OCI-LY7 (cell line): ENCODE measurements around the gene LPAR3. TPM values are rescaled to one million over a fixed set of nuclear protein-coding genes. Genes with fewer than 3 reads are reported as not detected.

Experiments
- BruUV-seq: library from RNA; stranded (reverse); fragments of 400-500 nt; replicated peaks from 2 replicates; lab custom pipeline; 2021; lab: Mats Ljungman, UMichigan
- CTCF ChIA-PET: fragments of 300-600 bp; sonication (Branson Sonifier 250); formaldehyde crosslinking; loops from one replicate; lab custom pipeline; 2022; ENCODE audit warnings: antibody characterized with exemption; ENCODE audit not compliant: unreplicated experiment; lab: Charles Lee
- POLR2A ChIA-PET: fragments of 300-600 bp; sonication (Branson Sonifier 250); formaldehyde crosslinking; loops from one replicate; lab custom pipeline; 2022; ENCODE audit warnings: antibody characterized with exemption; lab: Charles Lee
- DNase-seq: peaks from one replicate; pipeline ENCODE4 v3.0.0-alpha.2; 2015; ENCODE audit warnings: low spot score
- H2AFZ ChIP-seq: fragments of 200-600 bp; sonication (generic), shearing (Covaris generic); 2 replicates; pipeline ENCODE4 v1.6.1; 2014; ENCODE audit warnings: mild to moderate bottlenecking, antibody characterized with exemption, low read length, moderate library complexity
- H3K27ac ChIP-seq: fragments of 200-600 bp; sonication (generic); 2 replicates; pipeline ENCODE4 v1.5.1; 2014; ENCODE audit warnings: mixed run types, low read depth, mild to moderate bottlenecking, moderate library complexity, low read length, inconsistent platforms; ENCODE audit not compliant: poor library complexity, severe bottlenecking
- H3K36me3 ChIP-seq: fragments of 200-600 bp; sonication (generic); 2 replicates; pipeline ENCODE4 v1.6.1; 2014; ENCODE audit warnings: mild to moderate bottlenecking, antibody characterized with exemption, low read length, moderate library complexity, mixed read lengths; ENCODE audit not compliant: insufficient read depth
- H3K4me1 ChIP-seq: fragments of 200-600 bp; sonication (generic); 2 replicates; pipeline ENCODE4 v1.5.1; 2014; ENCODE audit warnings: mild to moderate bottlenecking, low read length; ENCODE audit not compliant: insufficient read depth, poor library complexity, severe bottlenecking
- H3K4me2 ChIP-seq: fragments of 200-600 bp; sonication (generic); 2 replicates; pipeline ENCODE4 v1.6.1; 2014; ENCODE audit warnings: mild to moderate bottlenecking, low read length
- H3K4me3 ChIP-seq: fragments of 200-600 bp; sonication (generic); 2 replicates; pipeline ENCODE4 v1.5.1; 2014; ENCODE audit warnings: mild to moderate bottlenecking, low read depth, low read length; ENCODE audit not compliant: poor library complexity, severe bottlenecking
- H3K79me2 ChIP-seq: fragments of 200-600 bp; sonication (generic); 2 replicates; pipeline ENCODE4 v1.6.1; 2016; ENCODE audit warnings: low read depth, mild to moderate bottlenecking, low read length, moderate library complexity, mixed read lengths; ENCODE audit not compliant: insufficient read depth
- H3K9me2 ChIP-seq: fragments of 200-600 bp; sonication (generic); 2 replicates; pipeline ENCODE4 v1.6.1; 2016; ENCODE audit warnings: mild to moderate bottlenecking, low read length, mixed read lengths; ENCODE audit not compliant: insufficient read depth
- H3K9me3 ChIP-seq: fragments of 200-600 bp; sonication (generic); 2 replicates; pipeline ENCODE4 v1.6.1; 2014; ENCODE audit warnings: mild to moderate bottlenecking, mixed run types, low read length, mixed read lengths
- H4K20me1 ChIP-seq: fragments of 200-600 bp; sonication (generic); 2 replicates; pipeline ENCODE4 v1.6.1; 2014; ENCODE audit warnings: mild to moderate bottlenecking, antibody characterized with exemption, low read length, moderate library complexity, mixed read lengths; ENCODE audit not compliant: insufficient read depth
- CTCF ChIP-seq: fragments of 200-600 bp; sonication (generic); conservative IDR thresholded peaks from 2 replicates; pipeline ENCODE4 v1.5.1; 2014; ENCODE audit warnings: mild to moderate bottlenecking, antibody characterized with exemption, low read length, moderate library complexity, mixed read lengths
- EZH2phosphoT487 ChIP-seq: fragments of 200-600 bp; sonication (generic); IDR thresholded peaks from 2 replicates; pipeline ENCODE4 v1.6.1; 2018; ENCODE audit warnings: low read depth, borderline replicate concordance, mild to moderate bottlenecking, mixed run types, antibody characterized with exemption, low read length, moderate library complexity, mixed read lengths
- intact Hi-C: fragments of 100-400 bp; cut with micrococcal nuclease; formaldehyde crosslinking; loops from one replicate; pipeline ENCODE4 v1.10.0; 2022; ENCODE audit not compliant: unreplicated experiment
- total RNA-seq, 2 experiments: library from RNA; depleted of rRNA in 1 of 2; stranded (reverse); fragments of >200 nt in 1 of 2; shearing (Covaris generic) in 1 of 2; gene quantifications; 2 replicates each; pipeline ENCODE4 v1.2.3, GENCODE V29; 2014 to 2022

The LPAR3 gene
- total RNA-seq, 2 experiments from 2014 or later, result not detected

GRCh38 chr1:84773933-84774497 is 119.0 kb downstream of the LPAR3 start:
- BruUV-seq, result no TSS peak
- ChIA-PET CTCF (no interaction called here), POLR2A (no interaction called here)
- intact Hi-C loops, result loop anchor here (5.0 kb wide), 2 partner anchors 163 to 842 kb away; no protein-coding TSS in a partner anchor
- H3K79me2 ChIP-seq, result no peaks in the 10 kb centered on the region
- H3K27ac ChIP-seq, result no peak overlapping the region
- no peak for TF ChIP-seq EZH2phosphoT487
- H4K20me1 ChIP-seq, result no peaks in the 10 kb centered on the region
- H2AFZ ChIP-seq, result no peak overlapping the region
- H3K9me3 ChIP-seq, result no peaks in the 10 kb centered on the region
- DNase-seq, result no peak
- no peak overlapping the region for H3K4me3 ChIP-seq
- H3K36me3 ChIP-seq, result no peaks in the 10 kb centered on the region
- H3K9me2 ChIP-seq, result no peaks in the 10 kb centered on the region
- no peak overlapping the region for H3K4me2 ChIP-seq
- no peaks in the 10 kb centered on the region for H3K4me1 ChIP-seq

DNA sequence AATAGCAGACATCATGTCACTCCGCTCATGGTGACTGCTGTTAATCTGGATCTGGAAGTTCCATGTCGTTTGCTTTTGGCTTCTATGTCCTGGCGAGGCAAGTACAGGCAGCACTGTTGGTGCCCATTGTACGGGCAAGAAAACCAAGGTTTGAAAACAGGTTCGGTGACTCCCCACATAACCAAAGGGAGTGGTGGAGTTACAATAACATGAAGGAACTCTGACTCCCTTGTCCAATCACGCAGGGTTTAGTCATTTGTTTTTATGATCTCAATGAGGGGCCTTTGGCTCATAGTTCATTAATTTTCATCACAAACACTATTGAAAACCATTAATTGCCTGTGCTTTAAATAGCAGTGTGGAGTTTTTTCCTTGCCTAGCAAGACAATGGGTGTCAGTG is 119.8 kb downstream of the LPAR3 start:
- Histone ChIP-seq H2AFZ (no peak overlapping the region), H3K4me1 (no peaks in the 10 kb centered on the region), H3K9me2 (no peaks in the 10 kb centered on the region), H3K4me3 (no peak overlapping the region), H3K4me2 (no peak overlapping the region), H3K9me3 (no peaks in the 10 kb centered on the region), H3K36me3 (no peaks in the 10 kb centered on the region), H4K20me1 (no peaks in the 10 kb centered on the region), H3K27ac (no peak overlapping the region), H3K79me2 (no peaks in the 10 kb centered on the region)
- intact Hi-C loops, result loop anchor here (5.0 kb wide), 2 partner anchors 164 to 841 kb away; no protein-coding TSS in a partner anchor
- no peak for DNase-seq
- POLR2A ChIA-PET, result no interaction called here
- CTCF ChIA-PET, result interaction anchor here (1.2 kb wide), 1 partner anchor 9 kb away, joined by 5 read pairs; no protein-coding TSS in a partner anchor
- no TSS peak for BruUV-seq
- no peak for TF ChIP-seq EZH2phosphoT487
- no peak for TF ChIP-seq CTCF

DNA sequence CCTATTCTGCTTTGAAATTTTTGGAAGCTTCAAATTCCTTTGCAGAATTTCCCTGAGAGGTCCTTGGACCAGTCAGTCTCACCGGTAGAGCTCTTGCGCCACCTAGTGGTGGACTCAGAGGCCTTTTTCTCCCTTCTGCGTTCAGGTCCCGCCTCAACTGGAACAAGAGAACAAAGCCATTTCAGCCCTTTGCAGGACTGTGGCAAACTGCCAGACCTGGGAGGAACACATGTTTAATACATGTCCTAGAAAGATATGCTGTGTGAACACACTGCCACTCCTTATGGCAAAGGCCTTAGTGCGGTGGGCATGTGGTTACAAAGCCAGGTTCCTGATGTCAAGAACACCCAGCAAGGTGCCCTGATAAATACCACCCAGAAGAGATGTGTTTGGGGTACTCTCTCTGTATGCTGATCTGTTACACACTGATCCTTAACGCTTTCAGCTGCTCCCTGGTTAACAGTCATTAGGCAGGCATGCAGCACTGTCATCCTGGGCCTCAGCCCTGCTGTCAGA is 120.5 kb downstream of the LPAR3 start:
- Histone ChIP-seq H3K36me3 (no peaks in the 10 kb centered on the region), H3K9me2 (no peaks in the 10 kb centered on the region), H3K4me2 (no peak overlapping the region), H3K27ac (no peak overlapping the region), H3K9me3 (no peaks in the 10 kb centered on the region), H3K79me2 (no peaks in the 10 kb centered on the region), H2AFZ (no peak overlapping the region), H3K4me1 (no peaks in the 10 kb centered on the region), H3K4me3 (no peak overlapping the region), H4K20me1 (no peaks in the 10 kb centered on the region)
- CTCF ChIA-PET, result interaction anchor here (1.2 kb wide), 1 partner anchor 10 kb away, joined by 5 read pairs; no protein-coding TSS in a partner anchor
- peak; percentile 65 for DNase-seq
- intact Hi-C loops, result loop anchor here (1.0 to 5.0 kb wide), 3 partner anchors 165 to 840 kb away; no protein-coding TSS in a partner anchor
- POLR2A ChIA-PET, result no interaction called here
- no TSS peak for BruUV-seq
- TF ChIP-seq EZH2phosphoT487 (no peak), CTCF (peak; percentile 95)
